IPS DF 6.9 (cell line): Measurements from ENCODE around the gene GNAT1.
"Not testable (repeated sequence)": the region's sequence is repeated elsewhere in the genome, so short reads cannot be mapped to it uniquely, and the experiment has no call there.

Experiments
- DNase-seq: peaks from one replicate; pipeline ENCODE4 v3.0.0-alpha.2; 2013; ENCODE audit warnings: low read depth, low spot score
- H3K27ac ChIP-seq: one replicate; pipeline ENCODE4 v1.5.1; 2013; ENCODE audit warnings: low read length, control low read depth
- H3K27me3 ChIP-seq: 2 replicates; pipeline ENCODE4 v1.6.1; 2013; ENCODE audit warnings: mild to moderate bottlenecking, low read length; ENCODE audit not compliant: control insufficient read depth, insufficient read depth
- H3K36me3 ChIP-seq: 2 replicates; pipeline ENCODE4 v1.6.1; 2013; ENCODE audit warnings: low read length; ENCODE audit not compliant: control insufficient read depth, insufficient read depth
- H3K4me1 ChIP-seq: 2 replicates; pipeline ENCODE4 v1.6.1; 2013; ENCODE audit warnings: low read length; ENCODE audit not compliant: control insufficient read depth, insufficient read depth
- H3K4me3 ChIP-seq: 2 replicates; pipeline ENCODE4 v1.5.1; 2013; ENCODE audit warnings: mild to moderate bottlenecking, low read length
- H3K9me3 ChIP-seq: 2 replicates; pipeline ENCODE4 v1.6.1; 2013; ENCODE audit warnings: low read length, inconsistent platforms; ENCODE audit not compliant: control insufficient read depth, insufficient read depth
- WGBS: extraction: QIAGEN DNeasy Blood & Tissue Kit; methylation state at CpG from one replicate; pipeline ENCODE4 v1.1.7; 2013; ENCODE audit warnings: mixed read lengths, missing lambda C conversion rate; ENCODE audit not compliant: insufficient read length, insufficient coverage; 5-methylcytosine and 5-hydroxymethylcytosine counted together

GNAT1 gene

DNA sequence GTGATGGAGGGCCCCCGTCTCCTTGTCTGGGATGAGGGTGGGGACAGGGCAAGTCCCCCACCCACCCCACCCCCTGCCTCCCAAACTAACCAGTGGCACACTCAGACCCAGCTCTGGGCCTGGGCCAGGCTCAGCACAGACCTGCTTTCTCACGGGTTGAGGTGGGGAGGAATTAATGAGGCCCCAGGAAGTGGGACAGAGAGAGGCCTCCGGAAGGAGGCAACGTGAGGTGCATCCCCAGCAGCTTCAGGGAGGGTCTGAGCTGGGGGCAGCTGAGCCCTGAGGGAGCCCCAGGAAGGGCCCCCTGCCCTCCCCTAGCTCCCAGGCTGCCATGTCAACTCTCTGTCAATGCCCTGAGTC is 29.6 kb downstream of the GNAT1 start:
- H3K36me3 ChIP-seq, result no peaks in the 10 kb centered on the region; the same call in 1 of the 2 replicates
- no peak for DNase-seq
- WGBS, result no CpG with 5 or more reads among the region's 4 CpGs

DNA sequence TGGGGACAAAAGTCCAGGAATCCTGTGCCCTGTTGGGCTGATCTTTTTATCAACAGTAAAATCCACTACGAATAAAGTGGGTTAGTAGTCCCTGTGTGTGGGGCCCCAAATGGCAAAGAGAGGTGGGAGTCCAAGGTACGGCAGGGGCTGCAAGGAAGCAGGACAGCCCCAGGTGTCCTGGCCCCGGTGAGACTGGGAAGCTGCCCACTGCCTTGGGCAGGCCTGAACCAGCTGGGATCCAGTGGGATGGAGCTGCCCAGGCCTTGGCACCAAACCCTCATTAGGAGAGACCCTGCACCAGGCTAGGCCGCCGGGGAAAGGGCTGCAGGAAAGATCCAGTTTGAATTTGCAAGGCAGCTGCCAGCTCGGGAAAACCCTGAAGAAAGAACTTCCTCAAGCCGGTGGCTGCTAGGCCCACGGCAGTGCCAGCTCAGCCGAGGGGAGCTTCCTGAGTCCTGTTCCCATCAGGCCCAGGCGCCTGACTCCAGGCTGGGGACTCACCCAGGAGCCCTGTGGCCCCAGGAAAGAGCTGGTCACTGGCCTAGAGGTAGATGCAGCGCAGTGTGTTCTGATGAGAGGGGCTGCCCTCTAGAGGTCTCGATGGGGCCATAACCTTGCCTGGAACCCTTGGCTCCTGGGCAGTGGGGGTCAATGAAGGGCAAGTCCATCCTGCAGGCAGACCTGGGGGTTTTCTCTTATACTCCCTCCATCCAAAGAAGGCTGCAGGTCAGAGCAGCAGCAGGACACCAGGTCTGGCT is 30.2 kb downstream of the GNAT1 start:
- Histone ChIP-seq H3K27ac (no peak overlapping the region), H3K4me1 (no peaks in the 10 kb centered on the region; the same call in 1 of the 2 replicates), H3K36me3 (no peaks in the 10 kb centered on the region; the same call in 1 of the 2 replicates), H3K9me3 (no peaks in the 10 kb centered on the region), H3K4me3 (no peak overlapping the region), H3K27me3 (no peaks in the 10 kb centered on the region)
- no peak for DNase-seq
- no CpG with 5 or more reads among the region's 12 CpGs for WGBS

More for the DNA sequence above, 29.6 kb downstream of the GNAT1 start:
- Histone ChIP-seq H3K9me3 (no peaks in the 10 kb centered on the region), H3K4me3 (no peak overlapping the region), H3K4me1 (no peaks in the 10 kb centered on the region; the same call in 1 of the 2 replicates), H3K27ac (no peak overlapping the region), H3K27me3 (no peaks in the 10 kb centered on the region)

DNA sequence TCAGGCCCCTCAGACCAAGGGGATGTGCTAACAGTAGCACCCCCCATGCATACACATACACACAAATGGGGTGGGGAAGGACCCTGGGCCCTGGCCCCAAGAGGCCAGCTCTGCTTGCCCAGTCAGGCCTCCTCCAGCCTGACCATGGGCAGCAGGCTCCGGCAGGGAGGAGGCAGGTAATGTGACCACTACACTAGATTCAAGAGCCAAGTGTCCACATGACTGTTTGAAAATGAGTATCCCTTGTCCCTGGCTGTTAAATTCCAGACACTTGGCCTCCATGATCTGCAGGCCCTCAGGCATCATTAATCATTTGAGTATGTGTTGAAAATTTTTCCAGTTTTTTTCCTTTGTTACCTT is 30.7 kb downstream of the GNAT1 start:
- no peaks in the 10 kb centered on the region for H3K27me3 ChIP-seq
- no peaks in the 10 kb centered on the region for H3K9me3 ChIP-seq
- DNase-seq, result no peak
- no peak overlapping the region for H3K4me3 ChIP-seq
- H3K4me1 ChIP-seq, result no peaks in the 10 kb centered on the region; the same call in 1 of the 2 replicates
- H3K36me3 ChIP-seq, result no peaks in the 10 kb centered on the region; the same call in 1 of the 2 replicates
- no peak overlapping the region for H3K27ac ChIP-seq
- WGBS, result no CpG with 5 or more reads among the region's 1 CpG

- H3K4me3 ChIP-seq, result no peak overlapping the region
- no peak for DNase-seq
- H3K4me1 ChIP-seq, result peaks cover 5% of the 10 kb centered on the region
- no CpG with 5 or more reads among the region's 5 CpGs for WGBS
- H3K27ac ChIP-seq, result no peak overlapping the region
- no peaks in the 10 kb centered on the region for H3K9me3 ChIP-seq
- H3K27me3 ChIP-seq, result no peaks in the 10 kb centered on the region
- H3K36me3 ChIP-seq, result no peaks in the 10 kb centered on the region
These were observed 33.2 kb downstream of the GNAT1 start for GRCh38 chr3:50224639-50225038.

GRCh38 chr3:50226888-50227389 is 35.5 kb downstream of the GNAT1 start:
- no peak for DNase-seq
- Histone ChIP-seq H3K4me1 (peaks cover 5% of the 10 kb centered on the region), H3K36me3 (no peaks in the 10 kb centered on the region), H3K27me3 (no peaks in the 10 kb centered on the region), H3K4me3 (peak overlapping the region; percentile 41; the same call in 1 of the 2 replicates), H3K9me3 (no peaks in the 10 kb centered on the region), H3K27ac (no peak overlapping the region)
- WGBS, result no CpG with 5 or more reads among the region's 40 CpGs

DNA sequence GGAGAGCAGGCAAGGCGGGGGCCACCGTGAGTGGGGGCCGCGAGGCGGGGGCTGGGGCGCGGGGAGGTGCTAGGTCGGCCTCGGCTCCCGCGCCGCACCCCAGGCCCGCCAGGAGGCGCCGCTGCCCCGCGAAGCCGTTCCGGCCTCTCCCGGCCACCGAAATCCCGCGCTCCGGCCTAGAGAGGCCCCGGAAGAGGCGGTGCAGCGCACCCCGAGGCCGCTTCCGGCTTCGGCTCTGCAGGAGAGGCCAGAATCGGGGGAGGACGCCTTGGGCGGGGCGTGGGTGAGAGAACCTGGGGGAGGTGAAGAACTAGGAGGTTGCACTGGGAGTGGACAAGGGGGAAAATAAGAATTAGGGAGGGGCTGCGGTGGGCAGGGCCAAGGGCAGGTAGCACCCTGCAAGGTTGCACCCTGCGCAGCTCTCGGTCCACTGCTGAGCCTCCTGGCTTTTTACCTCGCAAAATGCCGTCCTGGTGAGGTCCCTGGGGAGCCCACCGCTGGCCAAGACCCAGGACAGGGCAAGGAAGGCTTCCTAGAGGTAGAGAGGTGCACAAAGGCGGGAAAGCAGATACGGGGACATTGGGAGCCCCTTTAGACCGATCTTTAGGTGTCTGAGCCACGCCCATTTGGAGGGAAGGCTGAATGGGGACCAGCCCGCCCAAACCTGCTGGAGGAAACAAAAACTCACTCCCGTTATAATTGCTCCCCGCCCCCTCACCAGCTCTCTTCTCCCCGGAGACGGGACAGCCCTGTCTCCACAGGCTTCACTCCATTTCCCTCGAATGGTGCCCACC is 36.2 kb downstream of the GNAT1 start:
- DNase-seq, result no peak
- Histone ChIP-seq H3K36me3 (no peaks in the 10 kb centered on the region), H3K4me3 (peak overlapping the region; percentile 41; the same call in 1 of the 2 replicates), H3K27ac (no peak overlapping the region), H3K4me1 (peaks cover 5% of the 10 kb centered on the region), H3K27me3 (no peaks in the 10 kb centered on the region), H3K9me3 (no peaks in the 10 kb centered on the region)
- WGBS, result no CpG with 5 or more reads among the region's 51 CpGs

- not testable (repeated sequence) for H3K4me1 ChIP-seq, DNase-seq
- WGBS, result no CpG with 5 or more reads among the region's 15 CpGs
These were observed 36.9 kb downstream of the GNAT1 start for GRCh38 chr3:50228184-50228763.

DNA sequence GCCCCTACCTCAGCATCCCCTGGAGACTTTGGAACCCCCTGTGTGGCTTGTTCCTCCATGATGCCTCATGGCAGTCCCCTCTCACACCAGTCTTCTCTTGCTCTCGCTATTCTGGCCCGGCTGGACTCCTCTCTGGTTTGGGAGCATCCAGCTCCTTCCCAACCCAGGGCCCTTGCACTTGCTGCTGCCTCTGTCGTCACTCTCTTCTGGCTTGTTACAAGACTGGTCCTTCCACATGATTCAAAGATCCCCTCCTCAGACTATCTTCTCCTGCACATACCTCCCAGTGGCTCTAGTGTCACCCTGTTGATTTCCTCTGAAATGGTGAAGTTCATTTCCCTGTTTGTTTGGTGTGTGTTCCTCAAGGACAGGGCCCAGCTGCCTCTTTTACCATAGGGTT is 38.1 kb downstream of the GNAT1 start:
- H3K36me3 ChIP-seq, result no peaks in the 10 kb centered on the region
- no peak for DNase-seq
- peaks cover 5% of the 10 kb centered on the region for H3K4me1 ChIP-seq
- no peak overlapping the region for H3K4me3 ChIP-seq
- no peak overlapping the region for H3K27ac ChIP-seq
- no peaks in the 10 kb centered on the region for H3K9me3 ChIP-seq
- no peaks in the 10 kb centered on the region for H3K27me3 ChIP-seq
- WGBS, result no CpG with 5 or more reads among the region's 3 CpGs

More at GRCh38 chr3:50228184-50228763, 36.9 kb downstream of the GNAT1 start:
- not testable (repeated sequence) for H3K27me3 ChIP-seq, H3K36me3 ChIP-seq, H3K27ac ChIP-seq, H3K9me3 ChIP-seq
- peak overlapping the region; percentile 40 for H3K4me3 ChIP-seq

DNA sequence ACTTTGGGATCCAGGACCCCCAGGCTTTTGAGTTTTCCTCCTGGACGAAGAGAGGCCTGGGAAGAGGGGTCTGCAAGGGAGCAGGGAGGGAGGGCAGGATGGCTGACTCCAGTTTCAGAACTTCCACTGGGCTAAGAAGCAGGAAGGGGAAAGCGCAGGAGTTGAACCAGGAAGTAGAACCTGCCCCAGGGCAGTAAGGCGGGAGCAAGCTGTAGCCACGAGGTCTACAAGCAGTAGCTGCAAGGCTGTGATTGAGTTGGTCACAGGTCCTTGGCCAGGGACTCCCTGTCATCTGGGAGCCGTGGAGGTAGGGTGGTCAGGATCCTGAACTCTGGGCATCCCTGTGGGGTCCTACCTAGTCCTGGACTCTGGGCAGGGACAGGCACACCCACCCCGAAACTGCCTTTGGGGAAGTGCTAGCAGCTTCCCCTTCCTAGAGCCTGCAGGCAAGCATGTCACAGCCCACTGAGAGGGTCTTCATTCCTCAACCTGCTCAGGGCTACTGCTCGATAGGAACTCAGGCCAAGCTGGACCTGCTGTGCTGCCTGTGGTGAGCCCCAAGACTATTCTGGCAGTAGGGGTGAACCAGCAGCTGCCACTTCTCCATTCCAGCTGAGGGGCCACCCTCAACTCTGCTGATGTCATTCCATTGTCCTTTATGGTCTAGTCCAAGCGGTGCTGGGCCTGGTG is 38.8 kb downstream of the GNAT1 start:
- H3K4me1 ChIP-seq, result peaks cover 5% of the 10 kb centered on the region
- no peaks in the 10 kb centered on the region for H3K36me3 ChIP-seq
- no peaks in the 10 kb centered on the region for H3K27me3 ChIP-seq
- no peak overlapping the region for H3K4me3 ChIP-seq
- no peak overlapping the region for H3K27ac ChIP-seq
- no CpG with 5 or more reads among the region's 8 CpGs for WGBS
- no peak for DNase-seq
- H3K9me3 ChIP-seq, result no peaks in the 10 kb centered on the region

GRCh38 chr3:50230794-50231125 is 39.4 kb downstream of the GNAT1 start:
- WGBS, result no CpG with 5 or more reads among the region's 4 CpGs
- no peak overlapping the region for H3K4me3 ChIP-seq
- peaks cover 5% of the 10 kb centered on the region for H3K4me1 ChIP-seq
- no peak for DNase-seq
- no peak overlapping the region for H3K27ac ChIP-seq
- H3K9me3 ChIP-seq, result no peaks in the 10 kb centered on the region
- H3K27me3 ChIP-seq, result no peaks in the 10 kb centered on the region
- no peaks in the 10 kb centered on the region for H3K36me3 ChIP-seq
